ENCODE results near the gene COX6A2. TPM values are rescaled to one million over a fixed set of nuclear protein-coding genes. Genes with fewer than 3 reads are reported as not detected.

Gene COX6A2
- total RNA-seq, 1 donor from 2014 or later: not detected

- Histone ChIP-seq H3K36me3 (peaks cover 18% of the 10 kb centered on the region), H3K4me3 (no peak overlapping the region), H3K27me3 (no peaks in the 10 kb centered on the region), H3K27ac (no peak overlapping the region), H3K4me1 (peaks cover 14% of the 10 kb centered on the region), H3K9me3 (no peaks in the 10 kb centered on the region)
- DNase-seq: no peak
- no peak for TF ChIP-seq CTCF (IDR thresholded peaks at IDR 0.05)
- intact Hi-C loops (cut with DNase I): no loop called here
- ATAC-seq: no peak
Observed at GRCh38 chr16:31474173-31474714, 46.1 kb upstream of the COX6A2 start.

GRCh38 chr16:31473264-31473984, 45.3 kb upstream of the COX6A2 start:
- Histone ChIP-seq H3K4me3 (peak overlapping the region; percentile 62), H3K9me3 (no peaks in the 10 kb centered on the region), H3K4me1 (peaks cover 14% of the 10 kb centered on the region), H3K27me3 (no peaks in the 10 kb centered on the region), H3K27ac (no peak overlapping the region), H3K36me3 (peaks cover 18% of the 10 kb centered on the region)
- intact Hi-C loops (cut with DNase I): no loop called here
- no peak for TF ChIP-seq CTCF (IDR thresholded peaks at IDR 0.05)
- no peak for DNase-seq
- no peak for ATAC-seq

GRCh38 chr16:31472709-31473203, 44.6 kb upstream of the COX6A2 start:
- Histone ChIP-seq H3K4me1 (peaks cover 14% of the 10 kb centered on the region), H3K27ac (peak overlapping the region; percentile 86), H3K4me3 (peak overlapping the region; percentile 62), H3K27me3 (no peaks in the 10 kb centered on the region), H3K36me3 (peaks cover 18% of the 10 kb centered on the region), H3K9me3 (no peaks in the 10 kb centered on the region)
- ATAC-seq (peak; percentile 84), DNase-seq (peak; percentile 94)
- peak; percentile 77 for TF ChIP-seq CTCF (IDR thresholded peaks at IDR 0.05)
- intact Hi-C loops (cut with DNase I): no loop called here

GRCh38 chr16:31471875-31472708, 43.9 kb upstream of the COX6A2 start, which contains the start of gene TGFB1I1:
TGFB1I1 (plus strand) TSS chr16:31472152; CDS start chr16:31472189, 37 bp downstream.
- no peaks in the 10 kb centered on the region for H3K27me3 ChIP-seq
- peak within 1 kb of the TSS; percentile 86 for H3K27ac ChIP-seq
- peak within 1 kb of the TSS; percentile 62 for H3K4me3 ChIP-seq
- H3K36me3 ChIP-seq: peaks cover 13% of the 10 kb centered on the region
- ATAC-seq (peak; percentile 42), DNase-seq (no peak)
- intact Hi-C loops (cut with DNase I): no loop called here
- H3K9me3 ChIP-seq: no peaks in the 10 kb centered on the region
- peaks cover 10% of the 10 kb centered on the region for H3K4me1 ChIP-seq
- TF ChIP-seq CTCF (IDR thresholded peaks at IDR 0.05): no peak

- Histone ChIP-seq H3K9me3 (no peaks in the 10 kb centered on the region), H3K36me3 (peaks cover 13% of the 10 kb centered on the region), H3K27ac (peak overlapping the region; percentile 86), H3K4me3 (peak overlapping the region; percentile 62), H3K27me3 (no peaks in the 10 kb centered on the region), H3K4me1 (peaks cover 10% of the 10 kb centered on the region)
- TF ChIP-seq CTCF (IDR thresholded peaks at IDR 0.05): no peak
- ATAC-seq: no peak
- DNase-seq: no peak
- intact Hi-C loops (cut with DNase I): no loop called here
Observed at GRCh38 chr16:31471241-31471874, 43.2 kb upstream of the COX6A2 start.
